Mesendoderm (in vitro differentiated cells): ENCODE results near the gene POLR3G. TPM values are rescaled to one million over a fixed set of nuclear protein-coding genes. Genes with fewer than 3 reads are reported as not detected.

Source experiments
- DNase-seq: peaks from one replicate; pipeline ENCODE4 v3.0.0; 2013
- H2AK5ac ChIP-seq: 2 replicates; pipeline ENCODE4 v1.6.1; 2013; ENCODE audit warnings: low read length, inconsistent platforms
- H2BK120ac ChIP-seq: 2 replicates; pipeline ENCODE4 v1.6.1; 2013; ENCODE audit warnings: low read depth, mild to moderate bottlenecking, low read length, moderate library complexity, mixed read lengths
- H2BK15ac ChIP-seq: replicated peaks from 2 replicates; pipeline ENCODE4 v1.6.1; 2013; ENCODE audit warnings: low read depth, mild to moderate bottlenecking, moderate library complexity
- H2BK5ac ChIP-seq: 2 replicates; pipeline ENCODE4 v1.6.1; 2013; ENCODE audit warnings: low read length, inconsistent platforms
- H3K18ac ChIP-seq: 2 replicates; pipeline ENCODE4 v1.6.1; 2013; ENCODE audit warnings: mild to moderate bottlenecking, low read length, mixed read lengths
- H3K23ac ChIP-seq: one replicate; pipeline ENCODE4 v1.6.1; 2013; ENCODE audit warnings: low read length
- H3K27ac ChIP-seq: 2 replicates; pipeline ENCODE4 v1.5.1; 2013; ENCODE audit warnings: low read depth, mild to moderate bottlenecking, inconsistent platforms, low read length, moderate library complexity
- H3K27me3 ChIP-seq: 2 replicates; pipeline ENCODE4 v1.6.1; 2013; ENCODE audit warnings: low read length, control low read depth, mild to moderate bottlenecking, inconsistent platforms; ENCODE audit not compliant: insufficient read depth, poor library complexity
- H3K36me3 ChIP-seq: 2 replicates; pipeline ENCODE4 v1.6.1; 2013; ENCODE audit warnings: low read length, inconsistent platforms; ENCODE audit not compliant: control insufficient read depth, insufficient read depth
- H3K4ac ChIP-seq: one replicate; pipeline ENCODE4 v1.6.1; 2013; ENCODE audit warnings: low read depth, mild to moderate bottlenecking, low read length, moderate library complexity
- H3K4me1 ChIP-seq: 2 replicates; pipeline ENCODE4 v1.6.1; 2013; ENCODE audit warnings: low read depth, low read length, inconsistent platforms; ENCODE audit not compliant: control insufficient read depth
- H3K4me2 ChIP-seq: 2 replicates; pipeline ENCODE4 v1.6.1; 2013; ENCODE audit warnings: low read length
- H3K4me3 ChIP-seq: 2 replicates; pipeline ENCODE4 v1.5.1; 2013; ENCODE audit warnings: mild to moderate bottlenecking, low read length
- H3K56ac ChIP-seq: one replicate; pipeline ENCODE4 v1.6.1; 2013; ENCODE audit warnings: low read length
- H3K79me1 ChIP-seq: 2 replicates; pipeline ENCODE4 v1.6.1; 2013; ENCODE audit warnings: low read length, inconsistent platforms
- H3K79me2 ChIP-seq: 2 replicates; pipeline ENCODE4 v1.6.1; 2013; ENCODE audit warnings: mild to moderate bottlenecking, low read length; ENCODE audit not compliant: control insufficient read depth, insufficient read depth
- H3K9ac ChIP-seq: 2 replicates; pipeline ENCODE4 v1.6.1; 2013; ENCODE audit warnings: low read length, inconsistent platforms
- H4K5ac ChIP-seq: one replicate; pipeline ENCODE4 v1.6.1; 2013; ENCODE audit warnings: low read length
- H4K8ac ChIP-seq: one replicate; pipeline ENCODE4 v1.6.1; 2013; ENCODE audit warnings: low read depth, mild to moderate bottlenecking, control low read depth, low read length, moderate library complexity
- WGBS: extraction: QIAGEN DNeasy Blood & Tissue Kit; methylation state at CpG from one replicate; pipeline ENCODE4 v1.1.7; 2013; ENCODE audit warnings: low lambda C conversion rate, missing lambda C conversion rate; ENCODE audit not compliant: insufficient coverage; ENCODE audit errors: extremely low coverage; 5-methylcytosine and 5-hydroxymethylcytosine counted together
- polyA plus RNA-seq, 2 experiments: library from polyadenylated mRNA; stranded (reverse); fragments of 200-250 nt; gene quantifications; one replicate each; pipeline ENCODE4 v1.2.3, GENCODE V29; 2013

The POLR3G gene, protein sequence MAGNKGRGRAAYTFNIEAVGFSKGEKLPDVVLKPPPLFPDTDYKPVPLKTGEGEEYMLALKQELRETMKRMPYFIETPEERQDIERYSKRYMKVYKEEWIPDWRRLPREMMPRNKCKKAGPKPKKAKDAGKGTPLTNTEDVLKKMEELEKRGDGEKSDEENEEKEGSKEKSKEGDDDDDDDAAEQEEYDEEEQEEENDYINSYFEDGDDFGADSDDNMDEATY
- polyA plus RNA-seq (2013, experiment 1 of 2): 113 TPM
- polyA plus RNA-seq (2013, experiment 2 of 2): 122 TPM

DNA sequence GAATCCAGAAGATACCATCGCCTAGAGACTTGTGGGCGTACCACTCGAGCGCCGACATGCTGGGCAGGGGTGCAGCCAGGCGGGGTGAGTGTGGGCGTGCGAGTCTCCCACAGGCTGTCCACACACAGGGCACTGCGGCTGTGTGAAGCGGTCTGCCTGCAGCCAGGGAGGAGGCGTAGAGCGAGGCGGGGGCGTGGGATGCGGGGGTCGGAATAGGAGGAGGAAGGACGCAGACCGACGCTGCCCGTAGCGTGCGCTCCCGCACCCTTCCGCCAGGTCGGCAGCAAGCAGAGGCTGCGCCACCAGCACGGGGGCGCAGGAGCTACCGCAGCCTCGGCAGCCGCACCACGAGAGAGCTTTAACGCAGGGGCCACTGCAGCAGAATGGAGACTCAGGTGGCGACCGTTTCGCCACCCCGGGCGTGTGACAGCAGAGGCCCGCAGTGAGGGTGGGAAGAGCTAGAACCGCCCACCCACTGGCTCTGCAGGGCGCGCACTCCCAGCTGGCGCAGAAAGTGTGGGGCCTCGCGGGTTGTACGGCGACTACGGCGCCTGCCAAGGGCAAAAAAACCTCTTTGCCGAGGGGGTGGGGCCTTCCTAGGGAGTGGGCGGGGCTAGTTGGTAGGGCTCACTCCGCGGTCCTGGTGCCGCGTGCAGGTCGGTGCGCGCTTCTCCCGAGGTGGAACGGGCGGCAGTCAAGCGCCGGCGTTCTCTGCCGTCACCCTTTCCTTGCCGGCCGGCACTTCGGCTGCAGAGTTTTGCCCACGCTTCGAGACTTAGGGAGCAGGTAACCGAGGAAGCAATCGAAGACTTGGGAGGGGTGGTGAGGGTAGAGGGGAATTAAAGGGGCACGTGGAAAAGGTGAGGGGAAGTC, at the start of gene POLR3G, which contains the start of gene MBLAC2:
TSS of gene POLR3G (plus strand) at position 630 of the 873 bp plus-strand sequence. CDS start 10,704 bp downstream, outside the sequence.
TSS of gene MBLAC2 (minus strand) at position 537 of the 873 bp plus-strand sequence. CDS start at position 58, 479 bp downstream.
- H3K36me3 ChIP-seq: no peaks in the 10 kb centered on the region
- H3K18ac ChIP-seq: no peak within 1 kb of the TSS
- no peak within 1 kb of the TSS for H3K4ac ChIP-seq
- H4K8ac ChIP-seq: no peak within 1 kb of the TSS
- peak within 1 kb of the TSS; percentile 29 for H2BK5ac ChIP-seq
- H3K56ac ChIP-seq: peak within 1 kb of the TSS; percentile 97
- H2BK120ac ChIP-seq: no peak within 1 kb of the TSS
- H3K79me1 ChIP-seq: no peaks in the 10 kb centered on the region
- peaks cover 5% of the 10 kb centered on the region for H3K79me2 ChIP-seq
- peak; percentile 95 for DNase-seq
- peak within 1 kb of the TSS; percentile 83 for H3K23ac ChIP-seq
- H3K9ac ChIP-seq: peak within 1 kb of the TSS; percentile 89
- H3K4me3 ChIP-seq: peak within 1 kb of the TSS; percentile 80
- peak within 1 kb of the TSS; percentile 10 for H3K27ac ChIP-seq
- no CpG with 5 or more reads among the region's 73 CpGs for WGBS
- no peak within 1 kb of the TSS for H2AK5ac ChIP-seq
- no peak within 1 kb of the TSS for H4K5ac ChIP-seq
- peaks cover 12% of the 10 kb centered on the region for H3K4me1 ChIP-seq
- peak within 1 kb of the TSS; percentile 98 for H3K4me2 ChIP-seq
- no peak within 1 kb of the TSS for H2BK15ac ChIP-seq
- H3K27me3 ChIP-seq: no peaks in the 10 kb centered on the region

DNA sequence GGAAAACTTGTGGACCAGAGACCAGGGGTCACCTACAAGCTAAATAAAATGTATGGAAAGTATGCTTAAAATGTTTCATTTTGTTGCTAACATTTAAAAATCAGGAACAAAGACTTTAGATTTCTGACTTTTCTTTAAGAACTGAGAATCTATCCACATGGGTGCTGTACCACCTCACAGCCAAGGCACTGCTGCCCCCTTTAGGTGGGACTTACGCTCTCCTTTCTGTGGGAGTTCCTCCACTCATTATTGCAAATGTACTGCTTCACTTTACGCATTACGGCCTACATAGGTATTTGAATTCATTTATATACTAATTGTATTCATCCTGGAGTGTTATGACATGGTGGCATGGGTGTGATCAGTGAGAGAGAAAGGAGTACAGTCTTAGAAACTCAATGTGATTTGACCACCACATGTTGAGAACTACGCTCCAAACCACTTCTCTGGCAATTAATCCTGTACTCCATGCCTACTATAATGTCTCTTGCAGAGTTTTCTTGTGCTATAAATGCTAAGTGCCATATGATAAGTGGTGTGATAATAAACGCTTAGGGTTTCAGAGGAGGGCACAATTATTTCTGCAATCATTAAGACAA, 40.4 kb upstream of the POLR3G start:
- Histone ChIP-seq H4K5ac (no peak overlapping the region), H3K79me2 (no peaks in the 10 kb centered on the region), H3K4me1 (no peaks in the 10 kb centered on the region), H2BK120ac (no peak overlapping the region), H3K56ac (no peak overlapping the region), H3K23ac (no peak overlapping the region), H3K79me1 (no peaks in the 10 kb centered on the region), H3K4me2 (no peak overlapping the region), H2BK15ac (no peak overlapping the region), H2AK5ac (no peak overlapping the region), H2BK5ac (no peak overlapping the region), H3K27me3 (no peaks in the 10 kb centered on the region), H3K4me3 (no peak overlapping the region), H3K9ac (no peak overlapping the region), H3K4ac (no peak overlapping the region), H4K8ac (no peak overlapping the region), H3K27ac (no peak overlapping the region), H3K18ac (no peak overlapping the region), H3K36me3 (no peaks in the 10 kb centered on the region)
- peak; percentile 66 for DNase-seq
- no CpG with 5 or more reads among the region's 5 CpGs for WGBS

DNA sequence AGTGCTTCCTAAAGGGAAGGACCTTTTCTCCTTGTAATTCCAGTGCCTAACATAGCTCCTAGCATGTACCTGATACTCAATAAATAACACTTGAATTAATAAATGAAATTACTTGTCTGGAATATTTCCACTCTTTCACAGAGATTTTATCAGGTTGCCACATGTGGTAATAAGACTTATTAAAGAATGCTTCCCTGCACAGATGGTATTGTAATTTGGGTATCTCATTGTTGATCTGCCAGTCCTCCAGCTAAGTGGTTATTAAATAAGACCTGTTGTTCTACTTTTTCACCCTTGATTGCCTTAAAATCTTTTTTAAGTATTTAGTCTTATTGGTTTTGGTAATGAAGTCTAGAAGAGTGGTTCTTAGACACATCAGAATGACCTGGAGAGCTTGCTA, 37.0 kb upstream of the POLR3G start:
- H3K27ac ChIP-seq: no peak overlapping the region
- no peak overlapping the region for H3K18ac ChIP-seq
- H2BK120ac ChIP-seq: no peak overlapping the region
- no peak overlapping the region for H3K56ac ChIP-seq
- no peak overlapping the region for H2BK5ac ChIP-seq
- H3K23ac ChIP-seq: no peak overlapping the region
- no peaks in the 10 kb centered on the region for H3K27me3 ChIP-seq
- H3K4me3 ChIP-seq: no peak overlapping the region
- no peaks in the 10 kb centered on the region for H3K79me1 ChIP-seq
- H4K8ac ChIP-seq: no peak overlapping the region
- no peaks in the 10 kb centered on the region for H3K79me2 ChIP-seq
- H3K4me2 ChIP-seq: no peak overlapping the region
- DNase-seq: no peak
- no peak overlapping the region for H4K5ac ChIP-seq
- H3K36me3 ChIP-seq: no peaks in the 10 kb centered on the region
- H2BK15ac ChIP-seq: no peak overlapping the region
- no peaks in the 10 kb centered on the region for H3K4me1 ChIP-seq
- no peak overlapping the region for H3K4ac ChIP-seq
- no peak overlapping the region for H3K9ac ChIP-seq
- no peak overlapping the region for H2AK5ac ChIP-seq

DNA sequence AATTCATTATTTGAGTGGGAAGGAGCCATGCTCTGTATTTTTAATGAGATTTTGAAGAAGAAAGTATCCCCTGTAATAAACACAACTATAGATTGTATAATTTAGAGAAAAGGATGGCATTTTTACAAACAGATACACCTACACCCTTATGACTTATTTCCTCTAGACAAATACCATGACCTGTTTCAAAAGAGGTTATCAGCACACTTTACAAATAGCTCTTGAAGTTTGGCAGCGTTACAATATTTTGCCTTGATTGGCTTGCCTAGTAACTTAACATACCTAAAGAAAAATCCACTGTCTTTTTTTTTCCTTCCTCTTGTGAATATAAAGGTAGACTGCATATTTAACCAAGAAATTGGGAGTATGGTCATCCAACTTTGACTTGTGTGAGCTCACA, 36.6 kb upstream of the POLR3G start:
- no peaks in the 10 kb centered on the region for H3K79me1 ChIP-seq
- no peak overlapping the region for H3K23ac ChIP-seq
- H2BK5ac ChIP-seq: no peak overlapping the region
- no peak for DNase-seq
- no peak overlapping the region for H2BK120ac ChIP-seq
- no peak overlapping the region for H3K18ac ChIP-seq
- WGBS: no CpG with 5 or more reads among the region's 1 CpG
- H4K5ac ChIP-seq: no peak overlapping the region
- H3K79me2 ChIP-seq: no peaks in the 10 kb centered on the region
- no peaks in the 10 kb centered on the region for H3K36me3 ChIP-seq
- H3K4me1 ChIP-seq: no peaks in the 10 kb centered on the region
- H3K4ac ChIP-seq: no peak overlapping the region
- no peaks in the 10 kb centered on the region for H3K27me3 ChIP-seq
- no peak overlapping the region for H4K8ac ChIP-seq
- H2AK5ac ChIP-seq: no peak overlapping the region
- no peak overlapping the region for H3K9ac ChIP-seq
- H3K27ac ChIP-seq: no peak overlapping the region
- H2BK15ac ChIP-seq: no peak overlapping the region
- H3K4me2 ChIP-seq: no peak overlapping the region
- no peak overlapping the region for H3K56ac ChIP-seq
- H3K4me3 ChIP-seq: no peak overlapping the region

DNA sequence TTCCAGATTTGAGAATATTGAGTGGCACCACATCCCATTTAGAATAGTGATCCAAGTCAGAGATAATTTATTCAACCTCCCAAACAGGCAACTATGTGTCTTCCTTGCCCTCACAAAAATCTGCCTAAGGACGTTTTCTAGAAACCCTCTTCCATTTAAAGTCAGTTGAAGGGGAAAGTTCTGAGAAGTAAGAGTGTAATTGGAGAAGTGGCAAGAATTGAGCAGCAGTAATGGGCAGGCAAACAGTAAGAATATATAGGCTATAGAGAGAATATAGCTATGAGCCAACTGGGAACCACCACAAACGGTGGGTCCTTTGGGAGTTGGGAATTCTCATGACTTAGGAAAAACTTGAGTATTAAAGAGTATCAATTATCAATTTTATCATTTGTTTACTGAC, 34.0 kb upstream of the POLR3G start:
- Histone ChIP-seq H3K9ac (no peak overlapping the region), H3K4me3 (no peak overlapping the region), H3K79me1 (no peaks in the 10 kb centered on the region), H3K79me2 (no peaks in the 10 kb centered on the region), H4K5ac (no peak overlapping the region), H2BK5ac (no peak overlapping the region), H3K56ac (no peak overlapping the region), H3K23ac (no peak overlapping the region), H2BK15ac (no peak overlapping the region), H3K4ac (no peak overlapping the region), H3K4me1 (no peaks in the 10 kb centered on the region), H3K27ac (no peak overlapping the region), H2BK120ac (no peak overlapping the region), H3K36me3 (no peaks in the 10 kb centered on the region), H2AK5ac (no peak overlapping the region), H3K27me3 (no peaks in the 10 kb centered on the region), H3K18ac (no peak overlapping the region), H4K8ac (no peak overlapping the region), H3K4me2 (no peak overlapping the region)
- WGBS: no CpG with 5 or more reads among the region's 2 CpGs
- DNase-seq: peak; percentile 8
